Liver (tissue), 10 donors: Measurements from ENCODE around the gene LILRB2. TPM values are rescaled to one million over a fixed set of nuclear protein-coding genes. Genes with fewer than 3 reads are reported as not detected.
"Not testable (repeated sequence)": the region's sequence is repeated elsewhere in the genome, so short reads cannot be mapped to it uniquely, and the experiment has no call there.

Experiments used
- DNase-seq: peaks from one replicate; pipeline ENCODE4 v3.0.0-alpha.2; 2017; ENCODE audit warnings: low spot score
- H3K27ac ChIP-seq, 2 donors: one replicate each; pipeline ENCODE4 v1.7.0; 2013; ENCODE audit warnings: inconsistent platforms in 2 of 2, low read length in 2 of 2, control low read depth in 1 of 2, low read depth in 1 of 2, mild to moderate bottlenecking in 1 of 2
- H3K27me3 ChIP-seq, 4 donors: one replicate each; pipeline versions ENCODE4 v1.6.1 to v1.7.0; 2013; ENCODE audit warnings: low read length in 3 of 4, inconsistent platforms in 1 of 4, mild to moderate bottlenecking in 1 of 4, moderate library complexity in 1 of 4; ENCODE audit not compliant: control insufficient read depth in 4 of 4, insufficient read depth in 4 of 4
- H3K36me3 ChIP-seq, 4 donors: one replicate each; pipeline versions ENCODE4 v1.6.1 to v1.7.0; 2013; ENCODE audit warnings: low read length in 3 of 4, mild to moderate bottlenecking in 3 of 4, low read depth in 1 of 4, moderate library complexity in 1 of 4; ENCODE audit not compliant: control insufficient read depth in 4 of 4, insufficient read depth in 3 of 4
- H3K4me1 ChIP-seq, 4 donors: one replicate each; pipeline versions ENCODE4 v1.6.1 to v1.7.0; 2013; ENCODE audit warnings: low read length in 3 of 4, mild to moderate bottlenecking in 3 of 4, moderate library complexity in 1 of 4; ENCODE audit not compliant: control insufficient read depth in 4 of 4, insufficient read depth in 4 of 4
- H3K4me3 ChIP-seq, 3 donors: one replicate each; pipeline versions ENCODE4 v1.6.1 to v1.7.0; 2013; ENCODE audit warnings: low read length in 3 of 3, control low read depth in 1 of 3, low read depth in 1 of 3, mild to moderate bottlenecking in 1 of 3
- H3K9ac ChIP-seq, 2 donors: one replicate each; pipeline ENCODE4 v1.7.0; 2013; ENCODE audit warnings: low read length in 2 of 2, mild to moderate bottlenecking in 2 of 2, moderate library complexity in 2 of 2, control low read depth in 1 of 2, low read depth in 1 of 2
- H3K9me3 ChIP-seq, 4 donors: one replicate each; pipeline versions ENCODE4 v1.6.1 to v1.7.0; 2013; ENCODE audit warnings: low read length in 3 of 4; ENCODE audit not compliant: control insufficient read depth in 4 of 4
- FOXA1 ChIP-seq: IDR thresholded peaks from 2 replicates; pipeline ENCODE4 v1.6.1; 2016; ENCODE audit warnings: antibody characterized with exemption
- FOXA2 ChIP-seq: IDR thresholded peaks from 2 replicates; pipeline ENCODE4 v1.6.1; 2016; ENCODE audit warnings: antibody characterized with exemption
- GABPA ChIP-seq, 2 donors: IDR thresholded peaks in 1 of 2; conservative IDR thresholded peaks in 1 of 2; 2 replicates each; pipeline ENCODE4 v1.6.1; 2016; ENCODE audit warnings: antibody characterized with exemption in 2 of 2, mild to moderate bottlenecking in 1 of 2, moderate library complexity in 1 of 2
- JUND ChIP-seq, 2 donors: IDR thresholded peaks; 2 replicates each; pipeline ENCODE4 v1.6.1; 2016; ENCODE audit warnings: antibody characterized with exemption in 2 of 2
- NR2F2 ChIP-seq: IDR thresholded peaks from 2 replicates; pipeline ENCODE4 v1.6.1; 2016; ENCODE audit warnings: antibody characterized with exemption
- RXRA ChIP-seq, 2 donors: IDR thresholded peaks; 2 replicates each; pipeline ENCODE4 v1.6.1; 2017 to 2018; ENCODE audit warnings: antibody characterized with exemption in 2 of 2, mild to moderate bottlenecking in 1 of 2
- SP1 ChIP-seq: IDR thresholded peaks from 2 replicates; pipeline ENCODE4 v1.6.1; 2018; ENCODE audit warnings: antibody characterized with exemption, mild to moderate bottlenecking
- YY1 ChIP-seq: IDR thresholded peaks from 2 replicates; pipeline ENCODE4 v1.6.1; 2016; ENCODE audit warnings: antibody characterized with exemption, mild to moderate bottlenecking
- WGBS: extraction: QIAGEN DNeasy Blood & Tissue Kit; methylation state at CpG from one replicate; pipeline ENCODE4 v1.1.7; 2013; 5-methylcytosine and 5-hydroxymethylcytosine counted together
- polyA plus RNA-seq, 2 donors: library from polyadenylated mRNA; stranded (reverse) in 1 of 2; unstranded in 1 of 2; fragments of 200-250 nt in 1 of 2; fragments of >200 nt in 1 of 2; fragmentation: Nextera tagmentation in 1 of 2; extraction: Ambion mirVana in 1 of 2; gene quantifications; one replicate each; pipeline versions ENCODE4 v1.2.1 to v1.2.3, GENCODE V29; 2013 to 2015
- small RNA-seq: library from RNA; depleted of rRNA; stranded (forward); fragments of <200 nt; gene quantifications from one replicate; pipeline ENCODE3, GENCODE V24; 2014
- total RNA-seq, 2 donors: library from RNA; depleted of rRNA; stranded (reverse); fragments of >200 nt; gene quantifications; one replicate each; pipeline ENCODE4 v1.2.3, GENCODE V29; 2014
- TF ChIP-seq, protein P1 (sequence below): IDR thresholded peaks from 2 replicates; pipeline ENCODE4 v1.6.1; 2016; ENCODE audit warnings: antibody characterized with exemption
- TF ChIP-seq, protein P2 (sequence below): IDR thresholded peaks from 2 replicates; pipeline ENCODE4 v1.6.1; 2016; ENCODE audit warnings: antibody characterized with exemption
- TF ChIP-seq, protein P3 (sequence below): IDR thresholded peaks from 2 replicates; pipeline ENCODE4 v1.6.1; 2016; ENCODE audit warnings: antibody characterized with exemption, mild to moderate bottlenecking
- TF ChIP-seq, protein P4 (sequence below): IDR thresholded peaks from 2 replicates; pipeline ENCODE4 v1.6.1; 2016; ENCODE audit warnings: antibody characterized with exemption
- donor health status: healthy.
- donor health status: healthy.
- donor health status: healthy.
- donor health status: healthy.
- donor health status: healthy.

Gene LILRB2
- total and polyA plus RNA-seq, 4 donors, result 2.2 to 6.1 (median 5.2) TPM

DNA sequence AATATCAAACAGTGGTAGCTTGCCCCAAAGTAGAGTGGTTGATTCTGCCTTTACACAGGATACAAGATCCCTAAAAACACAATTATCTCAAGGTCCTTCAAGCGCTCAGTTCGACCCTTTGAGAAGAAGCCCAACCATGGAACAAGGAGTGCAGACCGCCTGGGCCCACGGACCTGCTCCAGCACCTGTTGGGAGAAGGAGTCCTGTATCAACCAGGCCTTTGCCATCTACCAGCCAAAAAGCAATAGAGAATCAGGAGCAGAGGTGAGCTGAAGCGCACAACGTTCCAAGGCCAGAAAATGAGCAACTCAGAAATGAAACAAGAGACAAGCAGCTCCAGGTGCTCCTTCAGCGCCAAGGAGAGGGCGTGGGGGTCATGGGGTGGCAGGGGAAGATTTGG, 51.8 kb downstream of the LILRB2 start:
- Histone ChIP-seq H3K27ac (no peak overlapping the region), H3K4me1 (no peaks in the 10 kb centered on the region), H3K36me3 (no peaks in the 10 kb centered on the region), H3K27me3 (peaks cover 0 to 3% (median 0%) of the 10 kb centered on the region in 4 donors), H3K9me3 (no peaks in the 10 kb centered on the region), H3K4me3 (no peak overlapping the region), H3K9ac (no peak overlapping the region)
- 88% methylated on average over 8 of the region's 8 CpGs for WGBS
- no peak for DNase-seq
- TF ChIP-seq YY1, result no peak
- TF ChIP-seq, protein P1, sequence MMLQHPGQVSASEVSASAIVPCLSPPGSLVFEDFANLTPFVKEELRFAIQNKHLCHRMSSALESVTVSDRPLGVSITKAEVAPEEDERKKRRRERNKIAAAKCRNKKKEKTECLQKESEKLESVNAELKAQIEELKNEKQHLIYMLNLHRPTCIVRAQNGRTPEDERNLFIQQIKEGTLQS, result no peak
- no peak for TF ChIP-seq FOXA2
- no peak for TF ChIP-seq FOXA1
- TF ChIP-seq NR2F2, result no peak
- TF ChIP-seq, protein P2, sequence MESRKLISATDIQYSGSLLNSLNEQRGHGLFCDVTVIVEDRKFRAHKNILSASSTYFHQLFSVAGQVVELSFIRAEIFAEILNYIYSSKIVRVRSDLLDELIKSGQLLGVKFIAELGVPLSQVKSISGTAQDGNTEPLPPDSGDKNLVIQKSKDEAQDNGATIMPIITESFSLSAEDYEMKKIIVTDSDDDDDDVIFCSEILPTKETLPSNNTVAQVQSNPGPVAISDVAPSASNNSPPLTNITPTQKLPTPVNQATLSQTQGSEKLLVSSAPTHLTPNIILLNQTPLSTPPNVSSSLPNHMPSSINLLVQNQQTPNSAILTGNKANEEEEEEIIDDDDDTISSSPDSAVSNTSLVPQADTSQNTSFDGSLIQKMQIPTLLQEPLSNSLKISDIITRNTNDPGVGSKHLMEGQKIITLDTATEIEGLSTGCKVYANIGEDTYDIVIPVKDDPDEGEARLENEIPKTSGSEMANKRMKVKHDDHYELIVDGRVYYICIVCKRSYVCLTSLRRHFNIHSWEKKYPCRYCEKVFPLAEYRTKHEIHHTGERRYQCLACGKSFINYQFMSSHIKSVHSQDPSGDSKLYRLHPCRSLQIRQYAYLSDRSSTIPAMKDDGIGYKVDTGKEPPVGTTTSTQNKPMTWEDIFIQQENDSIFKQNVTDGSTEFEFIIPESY, result no peak
- no peak for TF ChIP-seq RXRA (IDR thresholded peaks at IDR 0.05)
- TF ChIP-seq, protein P3, sequence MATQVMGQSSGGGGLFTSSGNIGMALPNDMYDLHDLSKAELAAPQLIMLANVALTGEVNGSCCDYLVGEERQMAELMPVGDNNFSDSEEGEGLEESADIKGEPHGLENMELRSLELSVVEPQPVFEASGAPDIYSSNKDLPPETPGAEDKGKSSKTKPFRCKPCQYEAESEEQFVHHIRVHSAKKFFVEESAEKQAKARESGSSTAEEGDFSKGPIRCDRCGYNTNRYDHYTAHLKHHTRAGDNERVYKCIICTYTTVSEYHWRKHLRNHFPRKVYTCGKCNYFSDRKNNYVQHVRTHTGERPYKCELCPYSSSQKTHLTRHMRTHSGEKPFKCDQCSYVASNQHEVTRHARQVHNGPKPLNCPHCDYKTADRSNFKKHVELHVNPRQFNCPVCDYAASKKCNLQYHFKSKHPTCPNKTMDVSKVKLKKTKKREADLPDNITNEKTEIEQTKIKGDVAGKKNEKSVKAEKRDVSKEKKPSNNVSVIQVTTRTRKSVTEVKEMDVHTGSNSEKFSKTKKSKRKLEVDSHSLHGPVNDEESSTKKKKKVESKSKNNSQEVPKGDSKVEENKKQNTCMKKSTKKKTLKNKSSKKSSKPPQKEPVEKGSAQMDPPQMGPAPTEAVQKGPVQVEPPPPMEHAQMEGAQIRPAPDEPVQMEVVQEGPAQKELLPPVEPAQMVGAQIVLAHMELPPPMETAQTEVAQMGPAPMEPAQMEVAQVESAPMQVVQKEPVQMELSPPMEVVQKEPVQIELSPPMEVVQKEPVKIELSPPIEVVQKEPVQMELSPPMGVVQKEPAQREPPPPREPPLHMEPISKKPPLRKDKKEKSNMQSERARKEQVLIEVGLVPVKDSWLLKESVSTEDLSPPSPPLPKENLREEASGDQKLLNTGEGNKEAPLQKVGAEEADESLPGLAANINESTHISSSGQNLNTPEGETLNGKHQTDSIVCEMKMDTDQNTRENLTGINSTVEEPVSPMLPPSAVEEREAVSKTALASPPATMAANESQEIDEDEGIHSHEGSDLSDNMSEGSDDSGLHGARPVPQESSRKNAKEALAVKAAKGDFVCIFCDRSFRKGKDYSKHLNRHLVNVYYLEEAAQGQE, result no peak
- no peak for TF ChIP-seq SP1
- no peak for TF ChIP-seq JUND (IDR thresholded peaks at IDR 0.05)
- TF ChIP-seq GABPA (IDR thresholded peaks at IDR 0.05 in 1 of 2, conservative IDR thresholded peaks at IDR 0.05 in 1 of 2), result no peak
- TF ChIP-seq, protein P4, sequence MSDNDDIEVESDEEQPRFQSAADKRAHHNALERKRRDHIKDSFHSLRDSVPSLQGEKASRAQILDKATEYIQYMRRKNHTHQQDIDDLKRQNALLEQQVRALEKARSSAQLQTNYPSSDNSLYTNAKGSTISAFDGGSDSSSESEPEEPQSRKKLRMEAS, result no peak

DNA sequence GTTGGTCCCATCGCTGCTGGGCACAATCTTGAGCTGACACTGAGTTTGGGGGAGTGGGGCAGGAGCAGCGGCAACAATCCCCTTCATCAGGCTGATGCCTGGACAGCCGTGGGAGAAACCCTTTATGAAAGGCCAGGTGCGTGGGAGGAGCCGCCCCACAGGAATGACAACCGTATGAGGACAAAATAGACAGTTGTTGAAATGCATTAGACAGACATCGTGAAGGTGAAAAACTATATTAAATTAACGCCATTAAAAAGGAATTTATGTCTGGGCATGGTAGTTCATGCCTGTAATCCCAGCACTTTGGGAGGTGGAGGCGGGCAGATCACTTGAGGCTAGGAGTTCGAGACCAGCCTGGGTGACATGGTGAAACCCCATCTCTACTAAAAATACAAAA, 56.3 kb downstream of the LILRB2 start:
- H3K9me3 ChIP-seq, H3K36me3 ChIP-seq, DNase-seq, H3K27ac ChIP-seq, H3K27me3 ChIP-seq, H3K9ac ChIP-seq, H3K4me3 ChIP-seq, H3K4me1 ChIP-seq: not testable (repeated sequence)
- 76% methylated on average over 10 of the region's 10 CpGs for WGBS

DNA sequence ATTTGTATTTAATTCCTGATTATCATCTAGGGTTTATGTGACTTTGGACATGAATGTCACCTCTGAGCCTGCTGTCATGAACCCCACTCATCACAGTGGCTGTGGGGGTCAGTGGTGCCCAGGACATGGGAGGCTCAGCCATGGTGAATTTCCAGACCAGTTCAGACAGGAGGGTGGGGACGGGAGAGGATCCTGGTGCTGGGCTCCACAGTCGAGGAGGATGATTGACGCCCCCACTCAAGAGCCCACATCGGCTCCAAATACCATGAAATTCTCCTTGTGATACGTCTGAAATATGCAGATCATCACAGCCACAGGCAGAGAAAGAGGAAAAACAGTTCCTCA, 57.0 kb downstream of the LILRB2 start:
- not testable (repeated sequence) for H3K36me3 ChIP-seq

More for the DNA sequence above, 57.0 kb downstream of the LILRB2 start:
- H3K27ac ChIP-seq, H3K4me1 ChIP-seq, H3K4me3 ChIP-seq, DNase-seq, H3K27me3 ChIP-seq, H3K9me3 ChIP-seq, H3K9ac ChIP-seq: not testable (repeated sequence)
- 53% methylated on average over 5 of the region's 5 CpGs for WGBS

Small RNAs within 50 kb of the gene (small RNA-seq; reads per million reads assigned to genes)
- gene AC245884.12, result not detected
- gene MIR4752, result not detected
- gene RNU6-1307P, result not detected

Other genes with a start within 250 kb of the LILRB2 start
- 1 to 10 TPM in 1 of 2 donors, not detected in 1; 1.3 TPM for gene VSTM1, start 217.2 kb downstream of the LILRB2 start, total RNA-seq
- gene VSTM1, start 217.2 kb downstream of the LILRB2 start, polyA plus RNA-seq, result under 1 TPM in 1 of 2 donors, not detected in 1; 0.07 TPM
- gene TARM1, start 199.7 kb downstream of the LILRB2 start, total RNA-seq, result not detected
- not detected for gene TARM1, start 199.7 kb downstream of the LILRB2 start, polyA plus RNA-seq
- 1 to 10 TPM in 1 of 2 donors, under 1 TPM in 1; 0.65 to 1.0 TPM for gene OSCAR, start 180.3 kb downstream of the LILRB2 start, total RNA-seq
- 1 to 10 TPM in 1 of 2 donors, under 1 TPM in 1; 0.60 to 2.0 TPM for gene OSCAR, start 180.3 kb downstream of the LILRB2 start, polyA plus RNA-seq
- 10 to 100 TPM in 1 of 2 donors, 1 to 10 TPM in 1; 5.9 to 10.6 TPM for gene NDUFA3, start 178.3 kb downstream of the LILRB2 start, total RNA-seq
- gene NDUFA3, start 178.3 kb downstream of the LILRB2 start, polyA plus RNA-seq, result 100 to 1,000 TPM; 126 to 343 TPM
- 1 to 10 TPM; 2.4 to 4.9 TPM for gene TFPT, start 165.5 kb downstream of the LILRB2 start, total RNA-seq
- gene TFPT, start 165.5 kb downstream of the LILRB2 start, polyA plus RNA-seq, result 1 to 10 TPM; 3.5 to 5.6 TPM
- 10 to 100 TPM; 23.8 to 33.0 TPM for gene PRPF31, start 165.4 kb downstream of the LILRB2 start, total RNA-seq
- gene PRPF31, start 165.4 kb downstream of the LILRB2 start, polyA plus RNA-seq, result 10 to 100 TPM; 25.8 to 31.7 TPM
- gene CNOT3, start 143.3 kb downstream of the LILRB2 start, total RNA-seq, result 10 to 100 TPM in 1 of 2 donors, 1 to 10 TPM in 1; 6.3 to 13.0 TPM
- gene CNOT3, start 143.3 kb downstream of the LILRB2 start, polyA plus RNA-seq, result 10 to 100 TPM in 1 of 2 donors, 1 to 10 TPM in 1; 3.7 to 11.9 TPM
- gene LENG1, start 121.4 kb downstream of the LILRB2 start, total RNA-seq, result 1 to 10 TPM; 2.6 to 3.0 TPM
- 1 to 10 TPM; 2.8 to 4.4 TPM for gene LENG1, start 121.4 kb downstream of the LILRB2 start, polyA plus RNA-seq
- 1 to 10 TPM in 1 of 2 donors, under 1 TPM in 1; 0.23 to 1.8 TPM for gene TMC4, start 108.0 kb downstream of the LILRB2 start, total RNA-seq
- gene TMC4, start 108.0 kb downstream of the LILRB2 start, polyA plus RNA-seq, result 1 to 10 TPM in 1 of 2 donors, under 1 TPM in 1; 0.92 to 2.4 TPM
- 10 to 100 TPM; 10.3 to 10.6 TPM for gene MBOAT7, start 91.5 kb downstream of the LILRB2 start, total RNA-seq
- gene MBOAT7, start 91.5 kb downstream of the LILRB2 start, polyA plus RNA-seq, result 10 to 100 TPM; 19.3 to 31.5 TPM
- gene TSEN34, start 89.8 kb downstream of the LILRB2 start, total RNA-seq, result 10 to 100 TPM; 21.8 to 37.9 TPM
- gene TSEN34, start 89.8 kb downstream of the LILRB2 start, polyA plus RNA-seq, result 10 to 100 TPM; 15.5 to 27.4 TPM
- 1,000 to 10,000 TPM in 1 of 2 donors, 100 to 1,000 TPM in 1; 745 to 1,462 TPM for gene RPS9, start 80.3 kb downstream of the LILRB2 start, total RNA-seq
- 1,000 to 10,000 TPM in 1 of 2 donors, 100 to 1,000 TPM in 1; 290 to 1,080 TPM for gene RPS9, start 80.3 kb downstream of the LILRB2 start, polyA plus RNA-seq
- gene LILRB3, start 58.1 kb downstream of the LILRB2 start, total RNA-seq, result 10 to 100 TPM in 1 of 2 donors, 1 to 10 TPM in 1; 2.5 to 10.5 TPM
- gene LILRB3, start 58.1 kb downstream of the LILRB2 start, polyA plus RNA-seq, result 1 to 10 TPM; 2.2 to 4.2 TPM
- 1 to 10 TPM; 1.4 to 2.8 TPM for gene LILRA6, start 38.3 kb downstream of the LILRB2 start, total RNA-seq
- 1 to 10 TPM; 1.0 to 1.9 TPM for gene LILRA6, start 38.3 kb downstream of the LILRB2 start, polyA plus RNA-seq
- gene LILRB5, start 23.8 kb downstream of the LILRB2 start, total RNA-seq, result 1 to 10 TPM; 5.4 to 7.1 TPM
- gene LILRB5, start 23.8 kb downstream of the LILRB2 start, polyA plus RNA-seq, result 10 to 100 TPM in 1 of 2 donors, 1 to 10 TPM in 1; 5.1 to 10.8 TPM
- gene LILRA5, start 32.1 kb upstream of the LILRB2 start, total RNA-seq, result 1 to 10 TPM; 6.4 to 8.7 TPM
- 1 to 10 TPM in 1 of 2 donors, under 1 TPM in 1; 0.58 to 2.8 TPM for gene LILRA5, start 32.1 kb upstream of the LILRB2 start, polyA plus RNA-seq
- under 1 TPM; 0.08 to 0.23 TPM for gene LILRA4, start 58.1 kb upstream of the LILRB2 start, total RNA-seq
- under 1 TPM; 0.06 to 0.33 TPM for gene LILRA4, start 58.1 kb upstream of the LILRB2 start, polyA plus RNA-seq
- 10 to 100 TPM in 1 of 2 donors, 1 to 10 TPM in 1; 4.5 to 16.3 TPM for gene LAIR1, start 83.8 kb upstream of the LILRB2 start, total RNA-seq
- gene LAIR1, start 83.8 kb upstream of the LILRB2 start, polyA plus RNA-seq, result 1 to 10 TPM; 1.2 to 5.1 TPM
- gene TTYH1, start 134.4 kb upstream of the LILRB2 start, total RNA-seq, result 1 to 10 TPM in 1 of 2 donors, under 1 TPM in 1; 0.42 to 1.1 TPM
- under 1 TPM; 0.28 to 0.79 TPM for gene TTYH1, start 134.4 kb upstream of the LILRB2 start, polyA plus RNA-seq
- 10 to 100 TPM; 16.0 to 46.7 TPM for gene LENG8, start 168.1 kb upstream of the LILRB2 start, total RNA-seq
- 10 to 100 TPM in 1 of 2 donors, 1 to 10 TPM in 1; 6.9 to 21.4 TPM for gene LENG8, start 168.1 kb upstream of the LILRB2 start, polyA plus RNA-seq
- gene LENG9, start 182.7 kb upstream of the LILRB2 start, total RNA-seq, result 1 to 10 TPM; 1.3 to 6.9 TPM
- 1 to 10 TPM in 1 of 2 donors, under 1 TPM in 1; 0.19 to 2.6 TPM for gene LENG9, start 182.7 kb upstream of the LILRB2 start, polyA plus RNA-seq
- gene CDC42EP5, start 192.2 kb upstream of the LILRB2 start, total RNA-seq, result under 1 TPM; 0.28 to 0.84 TPM
- gene CDC42EP5, start 192.2 kb upstream of the LILRB2 start, polyA plus RNA-seq, result 1 to 10 TPM in 1 of 2 donors, not detected in 1; 2.2 TPM
- gene LAIR2, start 221.7 kb upstream of the LILRB2 start, total RNA-seq, result under 1 TPM in 1 of 2 donors, not detected in 1; 0.19 TPM
- gene LAIR2, start 221.7 kb upstream of the LILRB2 start, polyA plus RNA-seq, result under 1 TPM in 1 of 2 donors, not detected in 1; 0.24 TPM